Activated CD8-positive, alpha-beta memory T cell treated with anti-CD3 and anti-CD28 coated beads for 36 hours (primary cell): ENCODE results near the gene EPS15. TPM values are rescaled to one million over a fixed set of nuclear protein-coding genes. Genes with fewer than 3 reads are reported as not detected.

Source experiments
- CTCF ChIA-PET: fragments of 350-600 bp; sonication (Branson Sonifier 250); formaldehyde crosslinking; loops from one replicate; lab custom pipeline; 2021; ENCODE audit warnings: antibody characterized with exemption; lab: Charles Lee
- POLR2A ChIA-PET: fragments of 350-600 bp; sonication (Branson Sonifier 250); formaldehyde crosslinking; loops from one replicate; lab custom pipeline; 2021; ENCODE audit warnings: antibody characterized with exemption; lab: Charles Lee
- total RNA-seq, 2 experiments: library from RNA; stranded (reverse); gene quantifications; one replicate each; pipeline ENCODE4 v1.2.3, GENCODE V29; 2021

The EPS15 gene
- total RNA-seq, 2 experiments from 2014 or later = 93.5 to 95.5 TPM

DNA sequence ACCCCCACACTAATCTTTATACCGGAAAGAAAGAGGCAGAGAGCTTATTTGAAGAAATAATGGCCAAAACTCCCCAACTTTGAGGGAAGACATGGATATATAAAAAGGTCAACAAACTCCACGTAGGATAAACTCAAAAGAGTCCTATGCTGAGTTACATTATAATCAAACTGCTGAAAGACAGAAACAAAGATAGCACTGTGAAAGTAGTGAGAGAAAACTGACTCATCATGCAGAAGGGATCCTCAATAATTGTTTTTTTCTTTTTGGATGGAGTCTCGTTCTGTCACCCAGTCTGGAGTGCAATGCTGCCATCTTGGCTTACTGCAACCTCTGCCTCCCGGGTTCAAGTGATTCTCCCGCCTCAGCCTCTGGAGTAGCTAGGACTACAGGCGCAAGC, 140.2 kb downstream of the EPS15 start:
- CTCF ChIA-PET = no interaction called here
- POLR2A ChIA-PET = no interaction called here

DNA sequence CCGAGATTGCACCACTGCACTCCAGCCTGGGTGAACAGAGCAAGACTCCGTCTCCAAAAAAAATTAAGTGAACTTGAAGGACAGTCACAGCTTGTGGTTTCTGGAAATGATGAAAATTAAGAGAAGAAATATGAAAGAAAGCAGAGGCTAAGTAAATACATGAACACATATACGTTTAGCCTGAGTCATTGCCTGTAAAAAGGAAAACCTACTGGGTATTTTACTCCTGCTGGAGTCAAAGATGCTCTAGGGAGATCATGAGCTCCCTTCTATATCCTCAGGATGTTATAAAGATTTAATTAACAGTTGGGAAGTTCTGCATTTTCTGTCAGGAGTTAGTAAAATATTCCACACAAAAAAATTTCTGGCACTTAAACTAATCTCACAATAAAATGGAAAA, 145.2 kb downstream of the EPS15 start:
- ChIA-PET POLR2A (no interaction called here), CTCF (interaction anchor here (0.5 kb wide), 1 partner anchor 9 kb away, joined by 3 read pairs; no protein-coding TSS in a partner anchor)

- CTCF ChIA-PET = no interaction called here
These were observed 146.5 kb downstream of the EPS15 start for GRCh38 chr1:51372561-51372960.

GRCh38 chr1:51369171-51369570, 149.9 kb downstream of the EPS15 start:
- CTCF ChIA-PET = no interaction called here
- POLR2A ChIA-PET = no interaction called here

More at GRCh38 chr1:51372561-51372960, 146.5 kb downstream of the EPS15 start:
- POLR2A ChIA-PET = no interaction called here

DNA sequence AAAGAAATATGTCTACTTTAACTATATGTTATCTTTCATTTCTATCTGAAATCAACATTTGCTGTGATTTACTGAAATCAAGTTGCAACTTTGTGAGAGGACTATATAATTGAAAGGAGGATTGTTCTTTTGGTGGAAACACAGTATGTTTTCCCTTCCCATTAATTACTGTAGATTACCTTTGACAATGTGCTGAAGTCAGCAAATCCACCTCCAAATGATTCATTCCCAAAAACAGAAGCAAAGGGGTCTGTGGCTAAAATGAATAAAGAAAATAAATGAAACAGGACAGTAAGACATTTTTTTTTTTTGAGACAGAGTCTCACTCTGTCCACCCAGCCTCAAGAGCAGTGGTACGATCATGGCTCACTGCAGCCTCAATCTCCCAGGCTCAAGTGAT, 153.3 kb downstream of the EPS15 start:
- CTCF ChIA-PET = no interaction called here
- POLR2A ChIA-PET = no interaction called here

GRCh38 chr1:51359879-51360278, 159.2 kb downstream of the EPS15 start:
- CTCF ChIA-PET = no interaction called here
- POLR2A ChIA-PET = no interaction called here

DNA sequence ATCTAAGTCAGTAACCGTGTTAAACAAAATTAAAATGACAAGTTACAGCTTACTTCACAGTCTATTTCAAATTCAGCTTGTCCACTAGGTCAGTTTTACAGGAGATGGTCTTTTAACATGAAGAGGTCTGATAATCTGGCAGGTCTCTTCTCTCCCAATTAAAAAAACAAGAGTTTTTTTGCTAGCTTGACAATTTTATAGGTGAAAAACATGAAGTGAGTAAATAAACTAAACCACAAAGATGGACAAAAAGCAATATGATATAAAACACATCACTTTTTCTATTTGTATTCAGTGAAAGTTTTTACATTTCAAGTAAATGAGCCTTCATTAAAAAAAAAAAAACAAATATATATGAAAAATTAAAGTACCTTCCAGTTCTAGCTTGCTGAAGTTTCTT, 163.7 kb downstream of the EPS15 start:
- CTCF ChIA-PET = no interaction called here
- POLR2A ChIA-PET = no interaction called here

DNA sequence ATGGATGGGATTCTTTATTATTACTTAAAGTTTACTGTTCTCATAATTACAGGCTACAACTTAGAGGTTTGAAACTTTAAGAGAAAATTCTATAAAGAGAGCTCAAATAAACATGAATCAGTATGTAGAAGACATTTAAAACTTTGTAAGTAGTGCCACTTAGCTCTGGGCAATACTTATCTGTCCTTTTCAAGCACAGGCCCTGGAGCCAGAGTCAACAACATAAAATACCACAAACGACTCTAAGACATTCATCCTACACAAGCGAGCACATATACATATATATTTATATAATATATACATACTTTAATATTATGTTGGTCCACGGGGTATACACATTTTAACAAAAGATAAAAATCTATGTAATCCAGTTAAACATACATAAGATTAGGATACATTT, 164.7 kb downstream of the EPS15 start:
- ChIA-PET POLR2A (no interaction called here), CTCF (no interaction called here)

DNA sequence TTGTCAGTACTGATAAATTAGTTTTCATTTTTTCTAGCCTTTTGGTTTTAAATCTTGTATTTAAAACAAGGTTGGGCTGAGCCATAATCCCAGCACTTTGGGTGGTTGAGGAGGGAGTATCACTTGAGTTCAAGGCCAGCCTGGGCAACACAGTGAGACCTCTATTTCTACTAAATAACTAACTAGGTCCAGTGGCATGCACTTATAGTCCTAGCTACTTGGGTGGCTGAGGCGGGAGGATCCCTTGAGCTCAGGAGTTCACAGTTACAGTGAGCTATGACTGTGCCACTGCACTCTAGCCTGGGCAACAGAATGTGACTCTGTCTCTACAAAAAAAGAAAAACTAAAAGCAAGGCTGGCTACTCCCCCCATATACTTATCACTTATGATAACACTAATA, 167.2 kb downstream of the EPS15 start:
- ChIA-PET POLR2A (no interaction called here), CTCF (no interaction called here)

- CTCF ChIA-PET = interaction anchor here (0.6 kb wide), 1 partner anchor 16 kb away, joined by 4 read pairs; no protein-coding TSS in a partner anchor
- POLR2A ChIA-PET = no interaction called here
These were observed 169.2 kb downstream of the EPS15 start for GRCh38 chr1:51349862-51350261.

DNA sequence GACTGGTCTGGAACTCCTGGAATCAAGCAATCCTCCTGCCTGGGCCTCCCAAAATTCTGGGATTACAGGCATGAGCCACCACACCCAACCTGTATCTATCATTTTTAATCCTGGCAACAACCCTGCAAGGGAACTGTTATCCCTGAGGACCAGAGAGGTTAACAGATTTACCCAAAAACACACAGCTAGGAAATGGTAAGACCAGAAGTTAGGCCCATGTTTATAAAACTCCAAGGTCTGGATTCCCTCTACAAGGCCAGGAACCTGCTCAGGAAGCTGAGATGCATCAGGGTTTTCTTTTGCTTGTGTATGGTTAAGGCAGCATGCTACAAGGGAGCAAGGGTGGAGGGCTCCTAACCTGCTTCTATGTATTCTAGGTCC, 170.9 kb downstream of the EPS15 start:
- ChIA-PET CTCF (no interaction called here), POLR2A (no interaction called here)

DNA sequence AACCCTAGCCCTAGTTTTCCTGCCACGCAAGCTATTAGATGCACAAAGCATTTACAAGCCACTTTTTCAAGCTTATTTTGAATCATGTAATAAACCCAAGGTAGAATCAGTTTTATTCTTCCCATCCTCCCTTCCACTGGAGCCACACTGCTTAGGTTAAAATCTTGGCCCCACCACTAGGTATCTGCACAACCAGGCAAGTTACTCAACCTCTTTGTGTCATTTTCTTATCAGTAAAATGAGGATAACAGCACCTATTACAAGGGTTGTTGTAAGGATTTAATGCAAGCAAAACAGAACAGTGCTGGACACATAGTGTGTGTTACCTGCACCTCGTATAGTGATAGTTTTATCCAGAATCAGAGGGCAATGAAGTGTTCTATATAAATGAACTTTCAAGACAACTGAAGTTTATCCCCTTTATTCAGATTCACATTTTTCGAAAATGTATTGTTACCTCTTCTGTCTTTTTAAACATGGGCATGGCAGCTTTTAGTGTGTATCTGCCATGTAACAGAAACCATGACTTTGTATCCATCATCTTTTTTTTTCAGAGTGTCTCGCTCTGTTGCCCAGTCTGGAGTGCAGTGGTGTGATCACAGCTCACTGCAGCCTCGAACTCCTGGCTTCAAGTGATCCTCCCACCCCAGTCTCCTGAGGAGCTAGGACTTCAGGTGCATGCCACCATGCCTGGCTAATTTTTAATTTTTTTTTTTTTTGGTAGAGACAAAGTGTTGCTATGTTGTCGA, 171.5 kb downstream of the EPS15 start:
- POLR2A ChIA-PET = no interaction called here
- CTCF ChIA-PET = interaction anchor here (0.6 kb wide), 1 partner anchor 846 kb away, joined by 3 read pairs; no protein-coding TSS in a partner anchor

DNA sequence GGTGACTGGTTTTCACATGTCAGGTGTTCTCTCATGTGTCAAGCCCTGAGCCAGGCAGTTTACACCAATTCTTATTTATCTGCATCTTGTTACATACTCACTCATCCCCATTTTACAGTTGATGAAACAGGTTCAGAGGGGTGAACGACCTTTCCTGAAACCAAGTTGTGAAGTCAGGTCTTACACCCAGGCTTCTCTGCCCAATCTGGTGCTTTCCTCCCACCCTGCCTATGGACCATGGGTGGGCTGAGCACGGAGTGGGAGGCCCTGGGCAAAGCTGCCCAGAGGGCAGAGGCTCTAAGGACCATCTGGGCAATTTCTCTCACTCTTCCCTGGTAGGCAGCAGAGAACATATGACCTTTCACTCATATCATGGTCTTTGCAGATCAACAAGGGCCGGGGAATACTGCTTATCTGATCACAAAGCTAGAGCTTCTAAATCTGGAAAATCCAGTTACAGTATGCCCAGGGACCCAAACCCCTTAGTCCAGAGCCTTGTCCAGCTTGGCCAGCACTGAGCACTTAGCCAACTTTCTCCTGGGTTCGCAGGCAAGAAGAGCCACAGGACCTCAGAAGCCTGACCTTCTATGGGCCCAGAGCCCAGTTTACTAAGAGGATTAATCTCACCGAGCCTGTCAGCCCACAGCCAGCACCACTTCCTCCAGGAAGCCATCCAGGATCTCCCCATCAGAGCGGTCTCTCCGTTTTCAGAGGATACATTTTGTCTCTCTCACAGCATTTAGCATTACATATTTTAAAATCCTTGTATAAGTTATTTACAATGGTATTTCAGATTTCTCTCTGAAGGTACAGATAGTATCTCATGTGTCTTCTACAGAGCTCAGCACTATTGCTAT, 172.8 kb downstream of the EPS15 start:
- ChIA-PET CTCF (interaction anchor here (1.0 kb wide), 1 partner anchor 15 kb away, joined by 3 read pairs; no protein-coding TSS in a partner anchor), POLR2A (no interaction called here)

- ChIA-PET CTCF (interaction anchor here (1.0 kb wide), 1 partner anchor 14 kb away, joined by 3 read pairs; no protein-coding TSS in a partner anchor), POLR2A (no interaction called here)
These were observed 173.8 kb downstream of the EPS15 start for GRCh38 chr1:51345300-51345687.

DNA sequence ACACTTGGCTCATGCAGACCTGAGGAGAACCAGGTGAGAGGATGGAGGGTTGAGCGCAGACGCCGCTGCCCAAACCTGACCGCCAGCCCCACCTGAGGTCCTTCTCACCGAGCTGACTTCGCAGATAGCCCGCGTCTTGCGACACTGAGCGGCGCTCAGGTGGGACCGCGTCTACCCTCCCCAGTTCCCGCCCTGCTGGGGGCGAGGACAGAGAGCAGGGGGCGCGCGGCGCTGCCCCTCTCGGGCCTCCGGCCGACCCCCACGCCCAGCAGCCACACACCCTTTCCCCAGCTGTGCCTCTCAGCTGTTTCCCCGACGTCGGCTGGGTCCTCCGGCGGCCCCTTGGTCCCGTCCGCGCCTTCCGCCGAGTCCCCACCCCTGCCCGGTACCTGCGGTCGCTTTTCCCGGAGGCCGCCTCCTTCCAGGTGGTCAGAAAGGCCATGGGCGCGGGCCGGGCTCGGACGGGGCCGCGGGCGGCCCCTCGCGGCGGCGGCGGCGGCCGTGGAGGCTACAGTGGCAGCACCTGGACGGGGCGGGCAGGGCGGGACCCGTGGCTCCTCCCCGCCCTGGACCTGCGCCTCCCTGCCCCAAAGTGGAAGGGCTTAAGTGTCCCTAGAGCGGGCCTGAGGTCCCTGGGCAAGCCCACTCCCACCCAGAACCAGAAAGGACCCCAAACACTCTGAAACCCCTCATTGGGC, 174.3 kb downstream of the EPS15 start:
- ChIA-PET POLR2A (no interaction called here), CTCF (no interaction called here)

- ChIA-PET POLR2A (no interaction called here), CTCF (no interaction called here)
These were observed 174.8 kb downstream of the EPS15 start for GRCh38 chr1:51344276-51344601.

DNA sequence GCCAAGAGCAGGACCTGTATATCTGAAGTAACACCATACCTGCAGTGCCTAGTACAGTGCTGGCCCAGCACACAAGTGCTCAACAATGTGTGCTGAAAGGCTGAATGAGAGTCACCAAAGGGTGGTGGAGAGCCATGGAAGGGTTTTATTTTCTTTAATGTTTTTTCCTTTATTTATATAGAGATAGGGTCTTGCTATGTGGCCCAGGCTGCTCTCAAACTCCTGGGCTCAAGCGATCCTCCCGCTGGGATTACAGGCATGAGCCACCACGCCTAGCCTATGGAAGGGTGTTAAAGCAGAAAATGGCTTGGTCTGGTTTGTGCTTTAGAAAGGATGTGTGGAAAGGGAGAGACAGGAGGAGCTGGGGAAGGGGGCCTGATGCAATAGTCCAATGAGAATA, 175.4 kb downstream of the EPS15 start:
- ChIA-PET POLR2A (no interaction called here), CTCF (no interaction called here)

GRCh38 chr1:51342591-51343206, 176.4 kb downstream of the EPS15 start:
- POLR2A ChIA-PET = no interaction called here
- CTCF ChIA-PET = no interaction called here

DNA sequence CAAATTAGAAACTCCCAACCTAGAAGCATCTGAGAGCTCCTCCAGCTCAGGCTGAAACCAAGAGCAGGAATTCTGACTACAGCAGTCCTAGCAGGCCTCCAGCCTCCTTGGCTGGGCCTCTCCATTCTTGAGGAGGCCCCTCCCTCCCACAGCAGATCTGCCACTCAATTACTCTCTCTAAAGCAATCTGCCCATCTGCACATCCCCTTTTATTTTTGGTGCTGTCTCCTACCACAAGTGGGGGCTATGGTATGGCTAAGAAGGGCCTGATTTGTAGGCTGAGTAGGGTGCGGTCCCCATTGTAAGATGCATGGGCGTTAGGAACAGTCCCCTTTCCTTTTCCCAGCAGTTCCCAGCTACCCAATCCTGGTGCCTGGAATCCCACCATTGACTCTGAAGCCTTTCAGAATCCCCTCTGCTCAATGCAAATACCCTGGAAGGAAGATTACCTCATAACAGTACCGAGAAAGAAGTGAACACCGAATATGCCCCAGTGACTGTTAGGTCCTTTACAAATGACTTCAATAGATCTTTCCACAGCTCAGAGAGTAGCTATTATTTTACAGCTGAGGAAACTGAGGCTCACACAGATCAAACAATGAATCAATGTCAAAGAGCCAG, 177.1 kb downstream of the EPS15 start:
- CTCF ChIA-PET = no interaction called here
- POLR2A ChIA-PET = no interaction called here
